Stimulated activated naive CD4-positive, alpha-beta T cell treated with Interleukin-2 at 50 U/mL for 16 hours (primary cell): ENCODE measurements around the gene SSRP1.
A peak's percentile ranks its signal among the peaks of the same experiment; 100 is the strongest.
"Not testable (repeated sequence)": the region's sequence is repeated elsewhere in the genome, so short reads cannot be mapped to it uniquely, and the experiment has no call there.

ENCODE experiments used
- DNase-seq: peaks from one replicate; lab custom pipeline; 2025; lab: John Stamatoyannopoulos, UW

SSRP1 gene

DNA sequence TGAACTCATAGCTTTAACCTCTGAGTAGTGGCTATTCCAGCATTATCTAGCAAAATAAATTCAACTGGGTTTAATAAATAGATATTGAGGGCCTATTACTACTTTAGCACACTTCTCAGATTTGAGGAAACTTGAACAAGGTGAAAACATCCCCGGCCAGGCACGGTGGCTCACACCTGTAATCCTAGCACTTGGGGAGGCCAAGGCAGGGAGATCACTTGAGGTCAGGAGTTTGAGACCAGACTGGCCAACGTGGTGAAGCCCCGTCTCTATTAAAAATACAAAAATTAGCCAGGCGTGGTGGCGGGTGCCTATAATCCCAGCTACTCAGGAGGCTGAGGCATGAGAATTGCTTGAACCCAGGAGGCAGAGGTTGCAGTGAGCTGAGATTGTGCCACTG lies 1.2 kb upstream of the SSRP1 start:
- DNase-seq, result not testable (repeated sequence)

DNA sequence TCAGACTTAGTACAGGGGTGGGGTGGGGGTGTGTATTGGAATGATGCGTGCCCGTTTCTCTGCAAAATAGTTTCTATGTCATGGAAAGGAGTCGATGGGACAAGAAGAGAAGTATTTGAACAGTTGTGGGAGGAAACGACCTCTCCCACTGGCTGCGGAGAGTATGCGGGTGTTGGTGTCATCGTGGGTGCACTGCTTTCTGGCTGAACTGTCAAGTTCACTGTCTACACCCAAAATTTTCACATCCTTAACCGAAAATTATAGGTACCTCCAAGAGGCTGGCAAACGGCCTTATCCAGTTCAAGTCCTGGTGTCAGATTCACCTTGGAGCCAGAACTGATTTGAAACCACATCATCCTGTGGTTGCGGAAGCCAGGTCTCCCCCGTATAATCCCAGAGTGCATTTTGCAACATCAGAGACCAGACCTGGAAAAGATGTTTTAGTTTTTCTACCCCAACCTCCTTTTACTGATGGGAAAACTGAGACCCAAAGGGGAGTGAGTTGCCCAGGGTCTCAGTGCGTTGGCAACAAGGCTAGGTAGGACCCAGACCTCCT lies 497 bp upstream of the SSRP1 start:
- peak; percentile 21 for DNase-seq

DNA sequence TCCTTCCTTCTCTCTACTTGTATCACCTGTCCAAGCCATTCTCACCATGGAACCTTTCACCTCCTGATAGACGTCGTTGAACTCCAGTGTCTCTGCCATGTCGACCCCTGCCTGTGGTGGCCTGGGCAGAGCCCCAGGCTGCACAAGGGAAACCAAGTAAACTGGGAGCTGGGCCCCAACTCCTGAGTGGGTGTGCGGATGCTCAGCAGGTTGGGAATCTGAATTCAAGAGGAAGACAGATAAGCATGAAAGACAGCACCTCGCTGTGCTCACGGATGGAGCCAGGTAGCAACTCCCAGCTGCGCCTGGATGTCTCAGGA lies 709 bp downstream of the SSRP1 start:
- no peak for DNase-seq

DNA sequence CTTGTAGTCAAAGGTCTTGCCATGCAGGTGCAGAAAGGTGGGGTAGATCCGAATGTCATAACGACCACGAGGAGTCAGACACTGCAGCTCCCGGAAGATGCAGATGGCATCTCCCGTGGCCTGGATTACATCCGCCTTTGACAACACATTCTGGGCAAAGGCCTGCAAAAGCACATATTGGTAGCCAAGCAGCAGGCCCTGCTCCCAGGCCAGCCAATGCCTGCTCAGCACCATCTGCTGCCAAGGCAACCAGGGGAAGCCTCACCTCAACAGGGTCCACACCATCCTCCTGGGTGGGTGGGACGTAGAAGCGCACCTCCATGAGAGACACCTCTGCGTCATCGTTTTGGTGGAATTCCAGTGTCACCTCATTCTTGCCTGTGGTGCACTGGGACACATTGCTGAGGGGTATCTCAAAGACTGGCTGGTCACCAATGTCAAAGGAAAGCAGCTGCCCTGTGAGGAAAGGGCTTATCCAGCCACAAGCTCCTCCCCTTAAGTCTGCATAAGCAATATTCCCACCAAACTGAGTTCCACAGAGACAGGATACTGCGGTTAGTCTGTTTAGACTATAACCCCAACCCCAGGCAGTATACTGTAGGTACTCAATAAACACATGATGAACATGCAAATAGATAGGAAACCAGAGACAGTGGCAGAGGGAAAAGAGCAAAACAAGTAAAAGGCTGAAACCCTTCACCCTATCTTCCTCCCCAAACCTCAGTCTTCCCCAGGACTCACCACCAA lies 2.8 kb downstream of the SSRP1 start:
- DNase-seq, result no peak

DNA sequence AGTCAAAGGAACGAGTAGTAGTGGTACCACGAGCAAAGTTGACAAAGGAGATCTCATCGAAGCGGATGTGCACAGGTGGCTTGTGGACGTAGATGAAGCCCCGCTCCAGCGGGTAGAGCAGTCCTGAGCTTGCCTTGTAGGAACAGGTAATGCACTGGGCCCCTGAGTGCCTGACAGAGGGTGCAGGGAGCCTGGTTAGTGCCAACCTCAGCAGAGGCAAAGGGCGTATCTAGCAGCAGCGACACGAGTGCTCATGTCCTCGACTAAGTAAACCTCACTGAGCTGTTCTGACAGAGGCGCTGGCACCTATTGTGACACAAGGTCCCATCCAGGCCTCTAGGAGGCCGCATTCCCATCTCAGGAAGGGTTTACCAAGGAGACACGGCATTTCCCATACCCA lies 4.0 kb downstream of the SSRP1 start:
- DNase-seq, result no peak

DNA sequence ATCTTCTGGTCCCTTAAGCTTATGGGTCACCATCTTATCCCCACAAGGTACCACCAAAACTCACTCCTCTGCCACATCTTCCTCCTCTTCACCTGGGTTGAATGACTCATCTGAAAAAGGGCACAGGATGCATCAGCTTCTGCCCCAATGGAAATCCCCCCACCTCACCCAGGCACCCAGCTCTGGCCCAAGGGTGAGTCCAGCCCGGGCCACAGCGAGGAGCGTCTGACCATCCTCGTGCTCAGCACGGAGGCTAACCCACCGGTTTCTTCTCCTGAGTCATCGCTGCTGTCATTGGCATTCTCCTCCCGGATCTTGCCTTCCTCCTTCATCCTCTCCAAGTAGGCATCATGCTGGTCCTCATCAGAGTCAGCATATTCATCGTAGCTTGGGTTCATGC lies 5.7 kb downstream of the SSRP1 start:
- DNase-seq, result no peak

DNA sequence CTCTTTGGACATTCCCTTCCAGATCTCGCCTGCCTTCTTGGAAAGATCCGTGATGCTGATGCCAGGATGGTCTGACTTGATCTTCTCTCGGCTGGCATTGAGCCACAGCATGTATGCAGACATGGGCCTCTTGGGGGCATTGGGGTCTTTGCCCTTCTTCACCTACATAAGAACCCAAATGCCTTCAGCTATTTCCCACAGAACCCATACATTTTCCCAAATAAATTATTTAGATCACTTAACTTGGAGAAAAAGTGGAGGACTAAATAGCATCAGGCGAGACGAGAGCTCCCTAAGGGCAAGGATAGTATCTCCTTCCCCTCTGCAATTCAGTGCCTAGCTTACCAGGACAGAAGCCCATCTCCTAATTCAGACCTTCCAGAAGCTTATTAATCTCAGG lies 8.0 kb downstream of the SSRP1 start:
- no peak for DNase-seq

DNA sequence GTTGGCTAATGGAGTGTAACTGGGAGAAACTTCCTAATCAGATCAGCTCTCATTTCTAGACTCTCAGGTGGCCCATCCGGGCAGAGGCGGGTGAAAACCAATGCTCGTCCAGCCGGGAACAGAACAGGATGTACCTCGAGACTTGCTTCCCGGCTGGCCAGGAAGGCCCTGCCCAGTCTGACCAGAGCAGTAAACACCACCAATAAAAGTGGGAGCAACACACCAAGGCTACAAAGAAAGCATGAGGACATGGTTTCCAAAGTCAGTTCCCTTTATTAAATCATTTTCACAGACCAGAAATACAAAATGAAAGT lies 10.0 kb downstream of the SSRP1 start:
- DNase-seq, result no peak

DNA sequence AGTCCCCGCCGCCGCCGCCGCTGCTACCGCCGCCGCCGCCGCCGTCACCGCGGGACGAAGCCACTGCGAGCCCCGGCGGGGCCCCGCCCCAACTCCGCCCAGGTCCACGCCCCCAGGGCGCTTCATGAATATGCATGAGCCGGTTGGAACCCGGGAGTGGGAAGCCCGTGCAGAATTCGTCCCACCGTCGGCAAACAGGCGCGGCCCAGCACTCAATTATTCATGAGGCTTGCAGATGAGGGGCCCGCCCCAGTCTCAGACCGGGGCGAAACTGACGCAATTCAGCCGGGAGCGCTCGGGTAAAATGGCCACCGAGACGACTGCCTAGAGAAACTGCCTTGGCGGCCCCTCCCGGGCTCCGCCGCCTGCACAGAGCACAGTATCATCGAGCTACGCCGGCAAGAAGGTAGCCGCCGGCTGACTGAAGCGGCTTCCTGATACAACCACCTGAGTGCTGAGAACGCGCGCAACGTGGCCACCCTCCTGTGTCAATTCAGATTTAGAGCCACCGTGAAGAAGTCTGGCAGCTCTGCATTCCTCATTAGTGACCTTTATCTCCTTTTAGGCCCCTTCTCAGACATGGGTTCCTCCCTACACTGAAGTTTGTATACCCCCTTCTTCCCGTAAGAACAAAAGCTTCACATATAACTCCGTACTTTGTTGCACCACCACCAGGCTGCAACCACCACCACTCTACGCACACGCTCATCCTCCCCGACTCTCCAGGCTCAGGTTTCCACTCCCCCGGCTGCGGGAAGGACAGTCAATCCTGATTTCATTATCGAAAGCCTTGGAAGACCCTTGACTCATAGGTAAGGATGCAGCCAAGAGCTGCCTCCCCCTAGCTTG lies 10.6 kb downstream of the SSRP1 start, which contains the start of gene TNKS1BP1:
TSS of gene TNKS1BP1 (minus strand) at position 67 of the 849 bp plus-strand sequence. CDS start 3,067 bp downstream, outside the sequence.
- DNase-seq, result peak; percentile 90

DNA sequence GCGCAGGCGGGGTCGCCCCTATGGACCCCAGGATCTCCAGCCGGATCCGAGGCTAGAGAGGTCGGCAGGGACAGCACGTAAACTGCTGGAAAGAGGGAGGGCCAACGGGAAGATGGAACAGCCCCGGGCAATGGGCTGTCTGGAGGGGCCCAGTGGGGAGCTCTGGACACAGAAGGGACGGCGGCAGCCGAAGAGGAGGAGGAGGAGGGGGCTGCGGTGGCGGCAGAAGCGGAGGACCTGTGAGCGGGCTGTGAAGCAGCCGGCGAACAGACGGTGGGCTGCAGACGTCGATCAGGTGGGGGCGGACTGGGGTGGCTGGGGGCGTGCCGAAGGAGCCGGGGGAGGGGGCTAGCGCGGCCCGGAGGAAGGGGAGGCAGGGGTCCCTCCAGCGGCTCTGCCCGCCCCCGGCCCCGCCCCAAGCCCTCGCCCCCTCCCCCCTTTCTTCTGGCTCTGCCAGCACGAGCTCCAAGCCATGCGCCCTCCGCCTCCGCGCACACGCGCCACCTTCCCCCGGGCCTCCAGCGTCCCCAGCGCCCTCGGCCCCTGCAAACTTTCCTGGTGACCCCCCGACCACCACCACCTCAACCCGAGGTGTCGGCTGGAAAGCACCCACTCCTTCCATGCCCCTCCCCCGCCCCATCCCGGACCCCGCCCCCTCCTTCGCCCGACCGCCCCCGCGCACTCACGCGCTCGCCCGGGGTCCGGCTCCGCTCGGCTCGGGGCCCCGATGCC lies 11.4 kb downstream of the SSRP1 start:
- DNase-seq, result no peak

DNA sequence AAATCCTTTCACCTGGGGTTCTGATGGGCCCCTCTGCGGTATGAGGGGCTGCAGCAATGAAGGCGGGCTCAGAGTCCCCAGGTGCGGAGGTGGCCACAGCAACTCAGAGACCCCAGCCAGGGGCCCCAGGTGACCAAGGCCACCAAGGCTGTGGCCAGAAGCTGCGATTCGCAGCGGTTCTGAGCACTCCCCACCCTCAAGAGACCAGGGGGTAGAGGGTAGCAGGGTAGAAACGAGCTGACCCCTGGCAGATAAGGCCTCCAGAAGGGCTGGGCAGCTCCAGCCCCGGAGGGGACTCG lies 11.9 kb downstream of the SSRP1 start:
- DNase-seq, result no peak

DNA sequence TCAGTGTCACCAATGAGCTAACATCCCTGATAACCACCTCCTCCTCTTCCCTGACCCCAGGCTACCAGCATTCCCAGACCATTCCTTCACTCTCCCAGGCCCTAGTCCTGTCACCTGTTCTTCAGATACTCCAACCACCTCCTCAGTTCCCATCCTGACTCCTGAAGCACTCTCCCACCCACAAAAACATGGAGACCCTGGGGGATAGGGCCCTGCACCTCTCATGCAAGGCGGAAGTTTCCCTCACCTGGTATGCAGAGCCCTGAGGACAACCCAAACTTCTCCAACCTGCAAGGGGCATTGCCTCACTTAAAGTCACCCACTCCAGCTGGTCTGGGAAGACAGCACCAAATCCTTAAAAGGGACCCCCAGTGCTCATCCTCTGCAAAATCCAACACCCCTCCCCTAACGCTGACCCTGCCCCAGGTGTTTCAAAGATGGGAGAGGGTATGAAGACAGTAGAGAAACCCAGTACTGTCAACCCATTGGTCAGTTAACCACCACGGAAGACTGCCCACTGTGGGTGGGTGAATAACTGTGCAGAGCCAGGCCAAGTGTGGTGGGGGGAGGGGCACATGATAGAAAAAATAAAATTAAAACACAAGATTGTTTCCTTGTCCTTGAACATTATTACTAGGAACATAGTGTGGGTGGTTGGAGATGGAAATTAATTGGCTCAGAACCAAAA lies 12.4 kb downstream of the SSRP1 start:
- DNase-seq, result no peak

DNA sequence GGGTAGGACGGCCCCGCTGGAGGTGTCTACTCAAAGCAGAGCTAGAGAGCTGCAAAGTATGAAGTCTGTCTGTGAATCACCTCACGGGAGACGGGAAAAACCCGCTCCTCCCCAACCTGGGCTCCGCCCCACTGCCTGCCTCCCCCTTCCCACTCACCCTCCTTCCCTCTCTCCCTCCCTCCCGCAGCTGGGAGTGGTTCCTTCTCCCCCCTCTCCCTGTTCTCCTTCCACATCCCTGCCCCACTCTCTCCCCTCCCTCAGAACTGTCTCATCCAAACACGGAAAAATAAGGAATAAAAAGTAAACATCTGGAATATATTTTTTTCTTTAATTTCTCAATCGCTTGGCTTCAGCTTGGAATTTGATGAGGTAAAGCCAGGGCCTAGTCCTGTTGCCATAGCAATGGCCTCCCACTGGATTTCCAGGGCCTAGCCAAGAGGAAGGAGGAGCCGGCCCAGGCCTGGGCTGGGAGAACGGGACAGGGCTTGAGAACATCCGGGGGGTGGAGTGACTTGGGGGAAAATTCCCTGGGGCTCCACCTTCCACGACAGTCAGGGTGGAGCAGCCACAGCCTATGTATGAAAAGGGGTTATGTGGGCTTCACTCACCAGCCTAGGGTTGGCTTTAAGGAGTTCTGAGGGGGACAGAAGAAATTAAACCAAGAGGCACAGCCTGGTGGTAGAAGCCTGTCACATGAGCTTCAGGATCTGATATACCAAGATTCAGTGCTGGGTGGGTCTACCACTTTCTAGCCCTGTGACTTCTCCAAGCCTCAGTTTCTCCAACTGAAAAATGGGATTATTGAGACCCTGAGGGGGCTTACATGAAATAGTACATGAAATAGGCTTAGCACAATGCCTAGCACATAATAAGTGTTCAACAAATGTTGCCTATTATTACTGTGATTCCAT lies 13.2 kb downstream of the SSRP1 start:
- DNase-seq, result no peak

DNA sequence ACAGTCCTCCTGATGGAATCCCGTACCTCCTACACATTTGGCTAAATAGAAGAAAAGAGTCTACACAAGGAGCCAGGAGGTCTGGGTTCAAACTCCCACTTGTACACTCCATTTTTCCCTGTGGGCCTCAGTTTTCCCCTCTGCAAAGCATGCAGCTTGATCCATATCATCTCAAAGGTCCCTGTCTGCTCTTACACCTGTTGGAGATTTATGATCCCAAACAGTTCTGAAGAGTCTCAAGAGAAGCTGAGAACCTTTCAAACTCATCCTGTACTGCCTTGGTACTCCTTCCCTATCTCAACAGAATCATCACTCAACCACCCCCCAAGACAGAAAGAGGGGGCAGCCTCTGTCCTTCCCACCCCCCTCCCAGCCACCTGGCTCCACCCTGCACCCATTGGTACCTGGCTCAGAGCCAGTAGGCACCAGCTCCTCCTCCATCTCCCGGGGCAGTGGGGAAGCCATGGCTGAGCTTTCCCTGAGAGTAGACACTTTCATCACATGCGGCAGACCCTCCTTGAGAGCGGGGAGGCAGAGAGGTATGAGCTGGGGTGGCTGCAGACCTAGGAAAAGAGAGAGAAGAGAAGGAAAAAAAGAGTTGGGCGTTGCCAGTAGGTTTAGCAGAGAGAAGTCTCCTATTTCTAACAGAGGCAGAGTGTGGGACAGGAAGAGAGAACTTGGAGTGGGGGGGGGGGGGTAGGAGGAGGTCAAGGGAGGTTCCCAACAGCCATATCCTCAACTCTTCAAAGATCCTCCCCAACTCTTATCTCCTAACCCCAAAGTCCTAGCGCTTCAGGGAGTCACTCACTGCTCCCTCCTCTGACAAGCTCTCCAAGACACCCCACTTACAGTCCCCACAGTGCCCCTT lies 14.1 kb downstream of the SSRP1 start:
- no peak for DNase-seq

DNA sequence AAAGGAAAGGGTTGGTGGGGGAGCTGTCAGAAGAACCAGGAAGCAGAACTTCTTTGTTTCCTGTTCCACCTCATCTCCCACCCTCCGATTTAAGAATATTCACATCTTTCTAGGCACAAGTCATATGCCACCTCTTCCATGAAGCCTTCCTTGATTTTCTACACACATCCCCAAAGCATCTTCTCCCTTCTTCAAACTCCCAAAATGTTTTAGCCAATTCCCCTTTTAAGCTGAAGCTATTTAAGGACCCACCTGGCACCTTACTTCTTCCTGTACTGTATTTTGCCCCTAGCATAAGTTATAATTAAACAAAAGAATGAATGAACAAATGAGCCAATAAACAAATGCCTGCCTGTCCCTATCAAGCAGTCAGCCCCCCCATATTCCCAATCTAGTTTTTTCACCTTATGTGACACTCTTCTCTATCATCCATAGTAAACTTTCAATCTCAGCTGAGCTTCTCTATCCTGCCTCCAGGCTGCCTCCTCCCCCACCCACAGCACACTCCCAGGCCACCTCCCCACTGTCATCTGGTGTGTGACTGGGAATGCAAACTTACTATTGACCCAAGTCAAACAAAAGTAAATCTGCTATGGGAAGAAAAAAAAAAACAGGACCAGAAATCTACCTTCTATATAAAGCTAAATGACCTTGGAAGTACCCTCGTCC lies 14.8 kb downstream of the SSRP1 start:
- no peak for DNase-seq

DNA sequence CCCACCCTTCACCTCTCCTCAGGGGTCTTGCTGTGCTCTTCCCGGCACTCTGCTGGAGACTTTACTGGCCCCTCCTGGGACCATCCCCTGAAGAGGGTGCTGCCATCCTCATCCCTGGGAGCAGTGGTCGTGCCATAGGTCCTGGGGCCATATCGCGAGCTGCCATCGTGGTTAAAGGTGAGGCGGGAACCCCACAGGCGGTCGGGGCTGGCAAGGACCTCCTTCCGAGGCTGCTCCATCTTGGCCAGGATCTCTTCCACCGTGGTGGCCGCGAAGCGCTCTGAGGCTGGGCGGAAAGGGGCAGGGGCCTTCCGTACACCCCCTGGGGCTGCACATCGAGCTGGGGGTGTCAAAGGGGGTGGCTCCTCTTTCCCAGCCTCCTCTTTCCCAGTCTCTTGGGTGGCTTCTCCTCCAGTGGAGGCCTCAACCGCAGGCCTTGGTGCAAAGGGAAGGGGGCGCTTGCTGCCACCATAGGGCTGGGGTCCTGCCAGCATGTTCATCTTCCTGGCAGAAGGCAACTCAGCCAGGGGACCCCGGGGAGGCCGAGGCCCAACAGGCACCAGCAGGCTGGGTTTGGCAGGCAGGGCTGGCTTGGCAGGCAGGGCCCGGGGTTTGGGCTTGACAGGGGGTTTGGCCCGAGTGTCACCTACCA lies 15.5 kb downstream of the SSRP1 start:
- no peak for DNase-seq

DNA sequence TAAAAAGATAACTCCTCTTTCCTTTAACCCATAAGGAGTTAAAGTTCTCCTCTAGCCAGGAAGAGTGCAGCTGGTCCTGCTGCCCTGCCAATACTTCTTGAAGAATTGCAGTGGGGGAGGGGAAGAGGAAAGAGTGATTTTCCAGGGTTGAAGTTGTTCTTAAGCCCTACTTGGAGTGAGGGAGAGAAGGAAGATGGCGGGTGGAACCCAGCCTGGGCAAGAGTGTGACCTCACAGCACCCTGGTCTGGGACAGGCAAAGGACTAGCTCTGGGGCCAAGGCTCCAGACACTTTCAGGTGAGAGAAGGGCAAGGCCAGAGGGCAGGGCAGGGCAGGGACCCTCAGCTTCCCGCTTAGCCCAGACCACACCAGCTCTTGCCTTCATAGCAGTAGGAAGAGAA lies 17.5 kb downstream of the SSRP1 start:
- DNase-seq, result no peak

DNA sequence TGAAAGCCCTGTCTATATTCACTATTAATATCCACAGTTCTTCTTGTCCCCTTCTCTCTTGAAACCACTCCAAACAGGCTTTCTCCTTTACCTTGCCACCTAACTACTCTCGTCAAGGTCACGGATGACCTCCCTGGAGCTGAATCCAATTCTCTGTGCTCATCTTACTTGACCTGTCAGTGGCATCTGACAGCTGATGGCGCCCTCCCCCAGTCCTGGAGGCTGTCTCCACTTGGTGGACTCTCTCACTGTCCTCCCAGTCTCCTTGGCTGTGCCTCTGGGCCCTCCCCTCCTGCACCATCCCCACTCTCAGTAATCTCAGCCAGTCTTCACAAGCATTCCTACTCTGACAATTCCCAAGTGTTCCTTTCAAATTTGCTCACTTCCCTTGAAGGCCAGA lies 19.7 kb downstream of the SSRP1 start:
- no peak for DNase-seq

DNA sequence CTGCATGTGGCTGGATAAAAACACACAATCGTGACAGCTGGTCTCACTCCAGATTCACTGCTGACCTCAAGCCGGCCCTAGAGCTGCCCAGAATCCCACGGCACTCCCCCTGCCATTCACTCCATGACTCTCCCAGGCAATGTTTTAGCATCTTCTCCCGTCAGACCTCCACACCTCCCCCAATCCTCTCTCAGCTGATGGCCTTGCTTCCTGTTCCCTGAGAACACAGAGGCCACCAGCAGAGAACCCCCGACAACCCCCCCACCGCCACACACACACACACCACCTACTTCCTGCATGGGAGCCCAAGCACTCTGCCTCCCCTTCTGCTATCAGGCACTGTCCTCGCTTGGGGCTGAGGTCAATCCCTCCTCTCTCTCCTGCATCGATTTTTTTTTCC lies 20.2 kb downstream of the SSRP1 start:
- DNase-seq, result no peak
